DND-41 (cell line): ENCODE data around the gene PRODH.
"Not testable (repeated sequence)": the region's sequence is repeated elsewhere in the genome, so short reads cannot be mapped to it uniquely, and the experiment has no call there.

ENCODE experiments used
- ATAC-seq: fragments of 200-7000 bp; cut with Tn5 transposase; 3 replicates; pipeline ENCODE4 v1.9.1; 2021; ENCODE audit warnings: low read depth; ENCODE audit not compliant: insufficient read depth
- DNase-seq: peaks from one replicate; pipeline ENCODE4 v3.0.0-alpha.2; 2020
- H2AFZ ChIP-seq: 2 replicates; pipeline ENCODE4 v1.6.0; 2012; ENCODE audit warnings: low read depth, low read length
- H3K27ac ChIP-seq: 2 replicates; pipeline ENCODE4 v1.5.1; 2012; ENCODE audit warnings: low read length, inconsistent platforms
- H3K27me3 ChIP-seq: fragments of 200-600 bp; sonication (generic); 2 replicates; pipeline ENCODE4 v1.6.0; 2012; ENCODE audit warnings: low read length, mild to moderate bottlenecking, inconsistent platforms; ENCODE audit not compliant: insufficient read depth, poor library complexity
- H3K36me3 ChIP-seq: 2 replicates; pipeline ENCODE4 v1.5.1; 2012; ENCODE audit warnings: low read length, inconsistent platforms; ENCODE audit not compliant: insufficient read depth
- H3K4me1 ChIP-seq: 2 replicates; pipeline ENCODE4 v1.5.1; 2012; ENCODE audit warnings: mild to moderate bottlenecking, low read length; ENCODE audit not compliant: insufficient read depth
- H3K4me2 ChIP-seq: 2 replicates; pipeline ENCODE4 v1.6.0; 2012; ENCODE audit warnings: mild to moderate bottlenecking, moderate library complexity, low read length, inconsistent platforms; ENCODE audit not compliant: insufficient read depth
- H3K4me3 ChIP-seq, 2 experiments: fragments of 200-600 bp in 1 of 2; shearing (Covaris generic) in 1 of 2; 2 replicates each; pipeline ENCODE4 v1.5.1; 2012 to 2016; ENCODE audit warnings: inconsistent platforms in 2 of 2, low read length in 2 of 2, mild to moderate bottlenecking in 2 of 2, low read depth in 1 of 2, moderate library complexity in 1 of 2
- H3K79me2 ChIP-seq: 2 replicates; pipeline ENCODE4 v1.6.0; 2012; ENCODE audit warnings: low read length, inconsistent platforms; ENCODE audit not compliant: insufficient read depth
- H3K9ac ChIP-seq: 2 replicates; pipeline ENCODE4 v1.6.0; 2012; ENCODE audit warnings: low read depth, mild to moderate bottlenecking, inconsistent platforms, low read length, moderate library complexity
- H3K9me3 ChIP-seq: 2 replicates; pipeline ENCODE4 v1.5.1; 2012; ENCODE audit warnings: low read length, moderate library complexity, mild to moderate bottlenecking, inconsistent platforms; ENCODE audit not compliant: insufficient read depth, severe bottlenecking
- H4K20me1 ChIP-seq: 2 replicates; pipeline ENCODE4 v1.6.0; 2012; ENCODE audit warnings: low read length; ENCODE audit not compliant: insufficient read depth

PRODH gene

DNA sequence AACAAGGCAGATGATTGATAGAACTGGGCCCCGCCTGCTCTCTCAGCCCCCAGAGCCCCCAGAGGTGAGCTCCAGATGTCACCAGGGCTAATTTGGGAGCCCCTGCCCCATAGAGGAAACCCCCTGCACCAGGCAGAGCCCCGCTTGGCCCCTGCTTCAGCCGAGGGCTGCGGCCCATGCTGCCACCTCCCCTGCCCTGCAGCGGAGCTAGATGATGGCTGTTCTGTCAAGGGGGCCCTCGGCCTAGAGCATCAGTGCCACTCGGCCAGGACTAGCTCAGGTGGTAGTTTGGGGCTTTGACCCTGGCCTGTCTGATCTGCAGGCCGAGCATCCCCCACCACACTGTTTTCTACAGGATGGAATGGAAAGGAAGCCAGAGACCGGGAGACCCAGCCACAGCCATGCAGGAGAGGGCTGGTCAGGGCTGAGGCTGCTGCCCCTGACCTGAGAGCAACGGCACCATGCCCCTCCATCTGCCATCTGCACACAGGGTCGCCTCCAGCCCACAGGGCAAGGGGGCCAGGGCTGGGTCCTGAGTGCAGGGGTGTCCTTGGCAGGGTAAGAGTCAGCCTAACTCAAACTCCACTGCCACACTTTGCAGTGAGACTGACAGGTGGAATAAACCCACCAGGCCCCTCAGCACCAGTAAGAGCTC lies 24.2 kb upstream of the PRODH start:
- ATAC-seq, H3K27ac ChIP-seq, H3K79me2 ChIP-seq: not testable (repeated sequence)

DNA sequence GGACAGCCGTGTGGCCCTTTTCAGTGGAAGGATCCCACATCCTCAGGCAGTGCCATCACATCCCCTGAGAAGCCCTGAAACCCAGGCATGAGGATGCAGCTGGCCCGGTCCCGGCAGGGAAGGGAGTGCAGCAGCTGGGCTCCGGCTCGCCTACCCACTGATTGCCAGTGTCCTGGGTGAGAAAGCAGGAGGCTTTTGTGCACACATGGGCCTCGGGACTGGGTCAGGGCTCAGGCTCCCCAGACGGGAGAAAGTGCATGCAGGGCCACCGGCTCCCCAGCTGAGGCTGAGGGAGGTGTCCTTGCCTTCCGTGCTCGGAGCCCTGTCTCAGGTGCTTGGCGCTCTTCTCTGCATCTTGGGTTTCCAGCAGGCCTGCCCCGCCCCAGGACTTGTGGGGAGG lies 23.6 kb upstream of the PRODH start:
- not testable (repeated sequence) for H2AFZ ChIP-seq, H3K4me3 ChIP-seq, ATAC-seq, H4K20me1 ChIP-seq, H3K9me3 ChIP-seq, H3K79me2 ChIP-seq, H3K36me3 ChIP-seq, H3K27me3 ChIP-seq, H3K4me2 ChIP-seq, H3K9ac ChIP-seq, H3K27ac ChIP-seq, DNase-seq
- H3K4me1 ChIP-seq, result peaks cover 12% of the 10 kb centered on the region

More for the DNA sequence above, 24.2 kb upstream of the PRODH start:
- H3K4me3 ChIP-seq, H3K9me3 ChIP-seq, H2AFZ ChIP-seq, H3K4me2 ChIP-seq, DNase-seq, H3K9ac ChIP-seq, H3K36me3 ChIP-seq, H3K27me3 ChIP-seq, H4K20me1 ChIP-seq: not testable (repeated sequence)
- peaks cover 12% of the 10 kb centered on the region for H3K4me1 ChIP-seq

DNA sequence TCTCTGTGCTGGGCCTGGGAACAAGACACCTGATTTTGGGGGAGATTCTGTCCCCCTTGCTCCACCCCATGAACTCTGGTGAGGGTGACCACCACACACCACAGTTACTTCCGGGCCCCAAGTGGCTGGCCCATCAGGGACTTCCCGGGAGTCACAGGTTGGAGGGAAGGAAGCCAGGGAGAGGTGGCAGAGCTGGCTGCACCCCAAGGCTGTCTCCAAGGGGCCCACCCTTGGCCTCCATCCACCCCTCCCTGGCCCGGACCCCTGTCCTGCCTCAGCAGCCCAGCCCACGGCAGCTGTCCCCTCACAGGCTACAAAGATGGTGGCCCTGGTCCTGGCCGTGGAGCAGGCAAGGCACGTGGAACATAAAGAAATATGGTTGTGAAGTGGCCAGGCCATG lies 23.2 kb upstream of the PRODH start:
- peaks cover 12% of the 10 kb centered on the region for H3K4me1 ChIP-seq
- not testable (repeated sequence) for DNase-seq, H3K79me2 ChIP-seq, H3K27ac ChIP-seq, H3K4me2 ChIP-seq, ATAC-seq, H3K9me3 ChIP-seq, H3K27me3 ChIP-seq, H3K4me3 ChIP-seq, H3K9ac ChIP-seq, H2AFZ ChIP-seq, H3K36me3 ChIP-seq, H4K20me1 ChIP-seq

DNA sequence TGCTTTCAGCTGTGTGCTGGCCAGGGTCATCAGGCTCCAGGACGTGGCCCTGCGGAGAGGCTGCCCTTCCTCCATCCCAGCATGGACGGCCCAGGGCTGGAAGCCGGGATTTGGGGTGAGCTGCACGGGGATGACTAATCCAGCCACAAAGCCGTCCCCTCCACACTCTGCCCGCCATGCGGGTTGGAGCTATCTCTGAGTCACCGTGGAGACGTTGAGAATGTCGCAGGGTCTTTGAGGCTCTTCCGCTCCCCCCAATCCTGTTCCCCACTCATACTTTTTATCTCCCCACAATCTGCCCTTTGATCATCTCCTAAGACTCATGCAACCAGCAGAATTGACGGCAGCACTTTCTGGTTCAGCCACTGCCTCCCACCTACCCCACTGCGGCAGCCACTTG lies 22.6 kb upstream of the PRODH start:
- H3K4me1 ChIP-seq, result peaks cover 12% of the 10 kb centered on the region
- peak; percentile 75 for DNase-seq
- H3K36me3 ChIP-seq, H3K27me3 ChIP-seq, H3K9ac ChIP-seq, H3K9me3 ChIP-seq, H3K27ac ChIP-seq, H3K79me2 ChIP-seq, H4K20me1 ChIP-seq, H3K4me3 ChIP-seq, H2AFZ ChIP-seq: not testable (repeated sequence)
- peak; percentile 87 for ATAC-seq
- H3K4me2 ChIP-seq, result 0 out of 2 replicates have a peak overlapping the region, but pooled peaks have one; percentile 36

DNA sequence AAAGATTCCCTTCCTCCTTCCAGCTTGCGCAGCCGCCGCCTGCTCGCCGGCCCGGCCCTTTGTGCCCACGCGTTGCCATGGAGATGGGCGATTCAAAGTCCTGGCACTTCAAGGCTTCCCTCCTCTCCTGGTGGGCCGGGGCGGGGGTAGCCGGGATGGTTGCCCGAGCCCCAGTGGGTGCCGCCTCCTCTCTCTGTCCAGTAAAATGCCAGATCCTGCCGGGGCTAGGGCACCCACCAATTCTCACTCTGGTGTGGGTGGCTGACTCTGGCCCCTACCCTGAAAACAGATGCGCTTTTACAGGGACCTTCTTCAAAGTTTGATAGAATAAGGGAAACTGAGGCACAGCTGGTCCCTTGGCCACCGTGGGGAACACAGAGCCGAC lies 22.2 kb upstream of the PRODH start:
- H4K20me1 ChIP-seq, H2AFZ ChIP-seq: not testable (repeated sequence)

DNA sequence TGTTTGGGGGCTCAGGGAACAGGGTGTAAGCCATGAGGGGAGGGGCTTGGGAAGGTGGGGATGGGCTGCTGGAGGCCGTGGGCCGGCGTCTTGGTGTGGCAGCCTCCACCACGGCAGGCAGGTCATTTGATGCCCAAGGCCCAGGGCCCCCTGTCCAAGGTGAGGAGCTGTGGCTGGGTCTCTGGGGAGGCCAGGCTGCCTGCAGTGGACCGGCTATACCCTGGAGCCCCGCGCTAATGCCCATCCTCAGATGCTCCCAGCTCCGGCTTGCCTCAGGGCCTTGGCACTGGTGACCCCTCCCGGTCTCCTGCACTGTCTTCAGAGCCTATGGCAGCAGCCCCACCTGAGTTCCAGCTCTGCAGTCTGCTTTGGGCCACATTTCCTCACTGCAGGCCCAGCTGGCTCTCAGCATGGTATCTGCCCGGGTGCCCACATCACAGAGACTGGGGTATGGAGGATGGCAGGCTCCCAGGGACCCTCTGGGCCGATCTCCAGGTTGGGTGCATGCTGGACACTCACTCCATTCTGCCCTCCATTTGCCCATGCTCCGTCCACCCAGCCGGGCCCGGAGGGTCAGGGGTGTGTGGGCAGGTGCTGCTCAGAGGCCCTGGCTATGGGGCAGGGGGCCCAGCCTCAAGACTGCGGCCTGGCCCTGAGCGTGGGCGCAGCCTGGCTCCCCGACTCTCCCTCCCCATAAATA lies 21.7 kb upstream of the PRODH start:
- not testable (repeated sequence) for H3K27ac ChIP-seq, H3K27me3 ChIP-seq, H4K20me1 ChIP-seq, ATAC-seq, H2AFZ ChIP-seq, DNase-seq, H3K36me3 ChIP-seq, H3K9me3 ChIP-seq, H3K79me2 ChIP-seq, H3K4me3 ChIP-seq, H3K9ac ChIP-seq, H3K4me2 ChIP-seq
- peaks cover 12% of the 10 kb centered on the region for H3K4me1 ChIP-seq

More for the DNA sequence above, 22.2 kb upstream of the PRODH start:
- H3K4me2 ChIP-seq, result 0 out of 2 replicates have a peak overlapping the region, but pooled peaks have one; percentile 36
- not testable (repeated sequence) for ATAC-seq, H3K36me3 ChIP-seq, H3K9ac ChIP-seq, H3K4me3 ChIP-seq, H3K79me2 ChIP-seq, H3K27ac ChIP-seq, H3K27me3 ChIP-seq, DNase-seq, H3K9me3 ChIP-seq
- H3K4me1 ChIP-seq, result peaks cover 12% of the 10 kb centered on the region

DNA sequence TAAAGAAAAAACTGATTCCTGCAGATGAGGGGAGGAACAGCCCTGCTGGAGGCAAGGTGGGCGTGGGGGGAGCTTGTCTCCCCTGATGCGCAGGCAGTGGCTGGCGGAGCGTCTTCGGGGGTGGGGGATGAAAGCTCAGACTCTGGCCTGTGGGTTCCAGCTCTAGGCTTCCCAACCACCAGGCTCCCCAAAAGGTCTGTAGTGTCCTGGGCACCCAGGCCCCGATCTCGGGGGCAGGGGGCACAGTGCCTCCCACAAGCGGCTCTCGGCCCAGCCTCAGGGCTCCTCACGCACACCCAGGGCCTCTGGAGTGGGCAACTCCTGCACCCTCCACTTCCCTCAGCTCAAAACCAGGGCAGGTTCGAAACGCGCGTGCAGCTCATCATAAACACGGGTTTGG lies 20.9 kb upstream of the PRODH start:
- H3K9me3 ChIP-seq, ATAC-seq, H3K4me2 ChIP-seq, H3K9ac ChIP-seq, H3K79me2 ChIP-seq, H3K4me3 ChIP-seq, H3K27ac ChIP-seq, DNase-seq, H4K20me1 ChIP-seq, H2AFZ ChIP-seq, H3K36me3 ChIP-seq, H3K27me3 ChIP-seq: not testable (repeated sequence)
- H3K4me1 ChIP-seq, result peaks cover 12% of the 10 kb centered on the region

DNA sequence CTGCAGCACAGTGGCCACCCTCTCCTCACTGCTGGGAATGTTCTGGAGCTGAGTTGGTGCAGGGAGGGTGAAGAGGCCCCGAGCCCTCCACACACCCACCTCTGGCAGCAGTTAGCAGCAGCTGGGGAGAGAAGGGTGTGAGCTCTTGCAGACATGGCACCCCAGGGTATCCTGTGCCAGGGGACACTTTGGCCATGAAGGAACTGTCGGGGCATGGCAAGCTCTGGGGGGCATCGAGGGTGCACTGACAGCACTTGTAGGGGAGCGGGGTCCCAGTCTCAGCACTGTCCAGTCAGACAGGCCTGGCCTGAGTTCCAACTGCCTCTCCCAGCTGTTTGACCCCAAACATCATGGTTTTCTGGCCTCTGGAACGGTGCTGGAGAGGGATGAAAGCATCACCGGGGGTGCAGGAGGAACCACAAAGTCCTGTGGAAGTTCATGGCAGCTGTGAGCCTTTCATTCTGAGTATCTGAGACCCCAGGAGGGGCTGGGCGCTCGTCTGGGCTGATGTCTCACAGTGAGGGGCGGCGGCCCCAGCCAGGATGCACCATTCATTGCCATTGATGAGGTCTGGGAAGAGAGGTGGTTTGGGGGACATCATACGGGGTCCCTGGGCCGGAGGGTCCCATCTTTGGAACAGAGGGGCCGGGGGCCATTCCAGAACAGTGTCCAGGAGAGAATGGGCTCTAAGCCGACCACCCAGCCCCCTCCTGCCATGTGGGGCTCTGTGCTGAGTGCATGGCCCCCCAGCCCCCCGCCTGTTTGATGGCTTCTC lies 20.2 kb upstream of the PRODH start:
- DNase-seq, H3K9me3 ChIP-seq, H3K4me3 ChIP-seq, H4K20me1 ChIP-seq, H3K36me3 ChIP-seq, H3K79me2 ChIP-seq, H3K27me3 ChIP-seq, H2AFZ ChIP-seq, H3K9ac ChIP-seq, ATAC-seq, H3K27ac ChIP-seq, H3K4me2 ChIP-seq: not testable (repeated sequence)
- H3K4me1 ChIP-seq, result peaks cover 12% of the 10 kb centered on the region
